DMS 273 (cell line): ENCODE measurements around the gene ZNF576.
"Not testable (repeated sequence)": the region's sequence is repeated elsewhere in the genome, so short reads cannot be mapped to it uniquely, and the experiment has no call there.

Experiments used
- DNase-seq: peaks from one replicate; lab custom pipeline; 2025; ENCODE audit not compliant: unreplicated experiment; lab: John Stamatoyannopoulos, UW

The ZNF576 gene, protein sequence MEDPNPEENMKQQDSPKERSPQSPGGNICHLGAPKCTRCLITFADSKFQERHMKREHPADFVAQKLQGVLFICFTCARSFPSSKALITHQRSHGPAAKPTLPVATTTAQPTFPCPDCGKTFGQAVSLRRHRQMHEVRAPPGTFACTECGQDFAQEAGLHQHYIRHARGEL

DNA sequence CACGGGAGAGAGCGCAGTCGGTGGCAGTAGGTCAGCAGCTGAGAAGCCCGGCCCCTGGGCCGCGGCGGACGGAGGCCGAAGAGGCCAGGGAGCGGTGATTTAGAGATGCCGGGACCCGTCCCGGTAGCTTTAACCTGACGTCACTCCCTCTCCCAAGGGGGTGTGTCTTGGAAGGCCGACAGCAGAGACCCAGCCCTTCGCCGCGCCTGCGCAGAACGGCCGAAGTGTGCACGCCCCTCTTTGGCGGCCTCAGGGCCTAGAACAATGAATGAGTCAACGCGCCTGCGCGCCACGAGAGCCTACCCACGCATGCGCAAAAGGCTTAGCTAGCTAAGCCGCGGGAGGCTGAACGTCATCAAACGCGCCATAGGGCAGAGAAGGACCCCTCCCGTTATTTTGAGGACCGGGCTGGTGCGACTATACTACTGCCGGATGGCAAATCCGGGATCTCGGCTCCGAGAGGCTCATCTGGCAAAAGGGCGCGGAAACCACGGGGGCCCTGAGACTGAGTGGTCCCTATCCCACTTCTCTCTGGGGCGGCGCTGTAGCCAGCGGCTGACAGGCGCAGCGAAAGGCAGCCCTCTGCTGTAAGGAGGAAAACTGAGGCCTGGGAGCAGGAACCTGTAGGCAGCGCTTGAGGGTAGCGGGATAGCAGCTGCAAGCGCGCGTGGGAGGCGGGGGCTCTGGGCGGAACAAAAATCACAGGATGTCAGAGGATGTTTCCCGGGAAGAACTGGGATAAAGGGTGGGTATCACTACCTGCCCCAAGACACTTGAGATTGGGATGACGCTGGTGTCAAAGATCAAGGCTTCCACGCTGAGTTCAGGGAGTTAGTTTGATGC is at the start of gene ZNF576, which contains the start of gene IRGQ:
Gene ZNF576, plus strand, starts transcription at position 597 of the 843 bp plus-strand sequence. CDS start 514 bp downstream, outside the sequence.
Gene IRGQ, minus strand, starts transcription at position 136 of the 843 bp plus-strand sequence. CDS start 796 bp downstream, outside the sequence.
- peak; percentile 100 for DNase-seq

DNA sequence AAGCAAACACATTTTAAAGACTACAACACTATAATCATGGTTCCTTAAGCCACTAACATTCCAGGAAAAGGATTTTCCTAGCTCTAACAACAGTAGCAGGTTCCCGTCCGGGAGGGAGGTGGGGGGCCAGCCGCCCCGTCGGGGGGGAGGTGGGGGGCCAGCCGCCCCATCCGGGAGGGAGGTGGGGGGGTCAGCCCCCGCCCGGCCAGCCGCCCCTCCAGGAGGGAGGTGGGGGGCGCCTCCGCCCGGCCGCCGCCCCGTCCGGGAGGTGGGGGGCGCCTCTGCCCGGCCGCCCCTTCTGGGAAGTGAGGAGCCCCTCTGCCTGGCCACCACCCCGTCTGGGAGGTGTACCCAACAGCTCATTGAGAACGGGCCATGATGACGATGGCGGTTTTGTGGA is 48.5 kb upstream of the ZNF576 start:
- not testable (repeated sequence) for DNase-seq

DNA sequence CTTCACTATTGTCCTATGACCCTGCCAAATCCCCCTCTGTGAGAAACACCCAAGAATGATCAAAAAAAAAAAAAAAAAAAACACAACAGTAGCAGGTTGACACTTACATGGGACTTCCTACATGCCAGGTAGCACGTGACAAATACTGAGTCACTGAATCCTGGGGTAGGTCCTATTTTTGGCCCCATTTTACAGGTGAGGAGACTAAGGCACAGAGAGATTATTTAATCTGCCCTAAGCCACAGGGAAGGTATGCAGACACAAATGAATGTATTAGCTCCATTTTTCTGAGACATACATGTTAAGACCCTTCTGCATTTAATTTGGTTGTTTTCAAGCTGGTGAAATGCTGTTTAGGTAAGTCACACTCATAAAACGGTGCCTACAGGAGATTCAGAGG is 47.7 kb upstream of the ZNF576 start:
- no peak for DNase-seq

DNA sequence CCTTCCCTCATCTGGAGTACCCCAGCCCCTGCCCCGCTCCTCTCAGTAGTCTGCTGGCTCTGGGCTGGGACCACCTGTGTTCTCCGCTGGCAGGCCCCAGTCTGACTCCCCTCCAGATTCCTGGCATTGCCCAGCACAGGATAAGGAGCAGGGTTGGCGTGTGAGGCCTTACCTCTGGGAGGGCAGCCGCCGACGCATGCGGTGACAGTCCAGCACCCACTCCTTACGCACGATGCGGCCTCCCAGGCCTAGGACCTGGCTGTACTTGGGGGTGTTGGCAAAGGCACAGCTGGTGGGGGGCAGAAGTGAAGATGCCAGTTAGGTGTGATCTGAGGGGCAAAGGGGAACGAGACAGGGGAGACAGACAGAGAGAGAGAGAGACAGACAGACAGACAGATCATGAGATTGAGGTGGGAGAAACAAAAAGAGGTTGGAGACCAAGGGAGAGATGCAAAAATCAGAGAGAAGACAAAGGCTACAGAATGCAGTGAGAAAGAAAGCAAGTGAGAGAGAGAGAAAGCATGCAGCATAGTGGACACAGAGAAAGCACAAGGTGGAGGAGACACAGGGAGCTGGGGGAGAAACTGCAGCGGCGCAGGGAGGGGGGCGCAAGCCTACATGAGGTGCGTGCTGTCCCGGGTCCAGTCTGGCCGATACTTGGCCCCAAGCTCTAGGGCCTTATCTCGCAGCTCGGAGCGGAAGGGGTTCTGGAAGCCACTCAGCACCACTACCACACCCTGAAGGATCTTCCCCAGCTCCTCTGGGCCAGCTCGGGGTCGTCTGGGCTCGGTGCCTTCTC is 44.8 kb upstream of the ZNF576 start:
- DNase-seq, result no peak

DNA sequence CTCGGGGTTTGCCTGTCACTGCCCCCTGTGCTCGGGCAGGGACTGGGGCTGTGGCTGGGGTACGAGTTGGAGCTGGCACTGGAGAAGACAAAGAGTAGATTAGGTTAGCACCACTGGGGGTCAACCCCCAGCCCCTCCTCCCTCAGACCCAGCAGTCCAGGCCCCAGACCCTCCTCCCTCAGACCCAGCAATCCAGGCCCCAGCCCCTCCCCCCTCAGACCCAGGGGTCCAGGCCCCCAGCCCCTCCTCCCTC is 44.3 kb upstream of the ZNF576 start:
- no peak for DNase-seq

DNA sequence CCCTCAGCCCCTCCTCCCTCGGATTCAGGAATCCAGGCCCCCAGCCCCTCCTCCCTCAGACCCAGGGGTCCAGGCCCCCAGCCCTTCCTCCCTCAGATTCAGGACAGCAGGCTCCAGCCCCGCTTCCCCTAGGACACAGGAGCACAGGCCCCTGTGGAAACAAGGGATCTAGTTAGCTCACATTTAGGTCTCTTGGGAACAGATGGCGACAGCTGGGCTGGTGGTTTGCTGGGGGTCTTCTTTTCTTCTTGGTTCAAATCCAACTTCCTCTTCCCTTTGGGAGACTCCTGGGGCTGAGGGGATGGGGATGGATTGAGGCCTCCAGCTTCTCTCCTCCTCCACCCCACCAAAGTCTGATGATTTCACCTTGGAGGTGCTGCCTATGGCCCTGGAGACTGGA is 43.8 kb upstream of the ZNF576 start:
- peak; percentile 16 for DNase-seq

DNA sequence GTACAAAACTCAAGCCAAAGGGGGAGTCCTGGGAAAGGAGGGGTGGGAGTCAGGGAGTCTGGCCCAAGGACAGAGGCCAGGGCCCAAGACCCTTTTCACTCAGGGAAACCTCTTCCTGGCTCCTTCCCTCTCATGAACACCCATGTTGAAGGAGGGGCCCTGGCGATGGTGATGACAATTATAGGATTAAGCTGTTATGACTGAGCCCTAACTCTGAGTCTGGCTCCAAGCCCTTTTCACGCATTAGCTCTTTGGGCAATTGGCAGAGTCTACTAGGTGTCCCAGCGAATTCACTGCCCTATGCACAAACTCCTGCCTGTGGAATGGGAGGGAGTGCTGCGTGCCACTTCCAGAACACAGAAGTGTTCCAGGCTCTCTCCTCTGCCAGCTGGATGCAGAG is 42.7 kb upstream of the ZNF576 start:
- no peak for DNase-seq

DNA sequence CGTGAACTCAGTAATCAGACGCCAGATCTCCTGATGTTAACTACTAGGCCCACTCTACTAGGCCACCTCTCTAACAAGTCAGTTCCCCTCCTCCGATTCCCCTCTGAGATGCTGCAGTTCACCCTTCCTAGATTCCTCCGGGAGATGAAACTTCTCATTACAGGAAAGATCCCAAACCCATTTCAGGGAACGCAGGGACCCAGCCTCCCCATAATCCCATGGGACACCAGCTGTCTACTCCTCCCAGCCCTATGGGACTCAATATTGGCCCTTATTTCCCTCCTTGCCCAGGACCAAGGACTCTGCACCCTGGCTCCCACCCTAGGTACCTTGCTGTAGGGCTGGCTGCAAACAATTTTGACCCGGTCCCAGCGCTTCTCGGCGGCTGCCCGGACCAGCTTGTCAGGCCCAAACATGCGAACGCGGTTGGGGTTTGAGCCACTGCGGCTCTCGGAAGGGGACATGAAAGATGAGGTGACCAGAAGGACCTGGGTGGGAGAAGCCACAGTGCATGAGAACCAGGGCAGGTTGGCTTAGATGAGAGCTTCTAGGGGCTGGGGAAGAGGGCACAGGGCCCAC is 42.0 kb upstream of the ZNF576 start:
- DNase-seq, result no peak

DNA sequence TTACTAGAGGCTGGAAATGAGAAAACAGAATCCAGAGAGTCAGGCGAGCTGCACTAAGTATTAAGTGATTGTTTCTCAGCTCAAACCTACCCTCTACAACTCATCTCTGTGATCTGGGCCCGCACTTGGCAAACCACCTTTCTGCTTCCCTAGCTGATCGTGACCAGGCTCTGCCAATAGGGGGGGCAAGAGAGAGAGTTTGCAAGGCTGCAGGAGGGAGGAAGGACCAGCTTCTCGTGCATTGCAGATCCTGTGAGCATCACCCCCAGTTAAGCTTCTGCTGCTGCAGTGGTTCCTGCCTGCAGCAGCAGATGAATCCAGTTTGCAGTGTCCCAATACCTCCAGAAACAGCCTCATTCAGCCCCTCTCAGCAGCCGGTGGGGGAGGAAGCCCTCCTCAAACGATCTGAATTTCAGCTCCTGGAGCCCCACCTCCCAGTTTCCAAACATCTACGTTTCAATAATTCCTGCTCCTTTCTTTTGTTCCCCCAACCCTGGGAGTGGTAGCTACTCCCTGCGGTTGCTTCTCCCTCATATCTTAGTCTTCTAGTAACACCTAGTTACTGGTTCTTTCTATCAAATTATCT is 41.1 kb upstream of the ZNF576 start:
- peak; percentile 81 for DNase-seq

DNA sequence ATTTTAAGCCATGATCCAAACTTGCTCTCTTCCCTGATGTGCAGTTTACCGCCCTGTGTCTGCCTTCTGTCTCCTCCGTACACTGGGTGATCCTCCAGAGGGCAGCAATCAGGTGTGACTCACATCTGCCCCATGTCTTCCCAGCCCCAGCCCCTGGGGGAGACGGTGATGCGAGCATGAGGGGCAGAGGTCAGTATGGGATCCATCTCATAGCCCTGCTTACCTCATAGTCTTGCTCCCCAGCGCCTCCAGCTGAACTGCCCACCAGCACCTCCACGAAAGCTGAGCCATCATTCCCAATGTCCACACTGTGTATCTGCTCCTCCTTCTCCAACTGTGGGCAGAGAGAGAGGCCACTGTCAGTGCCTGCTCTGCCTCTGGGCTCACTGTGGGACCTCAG is 35.7 kb upstream of the ZNF576 start:
- peak; percentile 17 for DNase-seq

DNA sequence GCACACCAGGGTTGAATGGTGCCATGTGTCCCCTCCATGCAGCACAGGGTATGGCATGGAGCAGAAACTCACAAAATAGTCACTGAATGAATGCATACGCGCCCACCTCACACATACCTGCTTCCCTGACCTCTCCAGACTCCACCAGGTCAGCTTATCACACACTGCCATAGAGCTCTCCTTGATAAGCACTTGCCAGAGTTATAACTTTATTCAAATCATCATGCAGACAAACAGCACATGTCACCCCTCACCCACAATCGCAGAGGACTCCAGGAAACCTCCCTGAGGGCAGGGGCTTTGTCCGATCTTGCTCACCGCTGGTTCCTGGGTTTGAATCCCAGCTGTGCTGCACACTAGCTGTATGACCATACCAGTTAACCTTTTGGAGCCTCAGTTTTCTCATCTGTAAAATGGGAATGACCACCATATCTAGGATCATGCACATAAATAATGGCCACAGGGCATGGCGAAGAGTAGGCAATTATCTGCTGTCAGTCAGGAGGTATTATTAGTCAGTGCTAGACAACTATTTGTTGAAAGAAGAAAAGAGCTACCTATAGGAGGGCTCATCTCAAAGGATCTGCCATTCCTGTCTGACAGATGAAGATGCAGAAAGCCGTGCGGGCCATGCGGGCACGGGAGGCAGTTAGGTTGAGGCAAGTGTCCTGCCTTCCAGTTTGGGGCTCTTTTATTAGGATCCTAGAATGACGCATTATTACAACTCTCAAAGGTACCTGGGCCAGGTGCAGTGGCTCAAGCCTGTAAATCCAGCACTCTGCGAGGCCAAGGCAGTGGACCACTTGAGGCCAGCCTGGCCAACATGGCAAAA is 35.0 kb upstream of the ZNF576 start:
- DNase-seq, result no peak

DNA sequence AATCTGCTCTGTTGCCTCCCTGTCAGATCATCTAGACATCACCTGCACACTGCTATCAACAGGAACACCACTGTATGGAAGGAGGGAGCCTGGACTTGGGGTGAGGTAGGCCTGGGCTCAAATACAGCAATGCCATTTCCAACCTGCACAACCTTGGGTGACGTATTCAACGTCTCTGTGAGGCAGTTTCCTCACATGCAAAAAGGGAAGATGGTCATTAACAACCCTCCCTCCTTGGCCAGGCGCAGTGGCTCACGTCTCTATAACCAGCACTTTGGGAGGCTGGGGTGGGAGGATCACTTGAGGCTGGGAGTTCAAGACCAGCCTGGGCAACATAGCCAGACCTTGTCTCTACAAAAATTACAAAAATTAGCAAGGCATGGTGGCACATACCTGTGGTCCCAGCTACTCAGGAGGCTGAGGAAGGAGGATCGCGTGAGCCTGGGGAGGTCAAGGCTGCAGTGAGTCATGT is 34.1 kb upstream of the ZNF576 start:
- DNase-seq, result no peak

DNA sequence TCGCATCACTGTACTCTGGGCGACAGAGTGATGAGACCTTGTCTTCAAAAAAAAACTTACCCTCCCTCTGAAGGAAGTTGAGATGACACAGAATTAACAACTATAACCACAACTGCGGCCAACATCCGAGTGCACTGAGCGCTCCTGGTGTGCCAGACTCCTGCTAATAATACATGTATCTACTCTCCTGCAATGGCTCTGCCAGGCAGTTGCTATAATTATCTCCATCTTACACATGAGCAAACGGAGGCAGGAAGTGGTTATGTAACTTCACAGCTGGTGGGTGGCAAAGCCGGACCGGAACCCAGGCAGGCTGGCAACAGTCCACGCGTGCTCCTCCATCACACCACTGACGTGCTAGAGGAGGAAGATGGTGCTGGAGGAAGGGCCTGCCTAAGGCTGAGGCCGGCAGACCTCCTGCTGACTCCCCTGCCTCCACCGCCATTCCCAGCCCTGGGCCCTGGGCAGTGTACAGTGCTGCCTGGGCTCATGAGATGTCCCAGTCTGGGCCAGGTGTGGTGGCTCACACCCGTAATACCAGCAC is 33.6 kb upstream of the ZNF576 start:
- DNase-seq, result peak; percentile 69

DNA sequence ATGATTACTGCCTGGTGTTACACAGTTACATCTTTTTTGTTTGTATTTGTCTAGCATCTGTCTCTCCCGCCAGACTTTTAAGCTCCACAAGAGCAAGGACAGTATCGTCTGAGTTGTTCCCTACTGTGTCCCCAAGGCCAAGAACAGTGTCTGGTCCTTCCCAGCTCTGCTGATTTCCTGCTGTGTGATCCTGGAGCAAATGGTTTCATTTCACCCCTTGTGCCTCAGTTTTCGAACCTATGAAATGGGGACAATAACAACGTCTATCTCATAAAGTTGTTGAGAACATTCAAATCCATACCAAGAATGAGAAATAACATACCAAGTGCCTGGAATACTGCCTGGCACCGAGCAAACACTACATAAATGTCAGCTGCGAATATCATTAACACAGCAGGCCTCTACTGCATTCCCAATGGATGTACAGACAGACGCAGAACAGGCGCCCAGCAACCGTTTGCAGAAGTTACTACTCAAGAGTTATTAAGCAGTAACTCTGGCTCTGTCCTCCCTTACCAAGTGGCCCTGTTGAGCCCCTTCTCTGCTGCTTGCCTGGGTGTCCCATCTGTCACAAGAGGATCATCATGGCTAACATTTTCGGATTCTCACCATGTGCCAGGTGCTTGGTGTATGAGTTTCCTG is 32.5 kb upstream of the ZNF576 start:
- DNase-seq, result no peak

DNA sequence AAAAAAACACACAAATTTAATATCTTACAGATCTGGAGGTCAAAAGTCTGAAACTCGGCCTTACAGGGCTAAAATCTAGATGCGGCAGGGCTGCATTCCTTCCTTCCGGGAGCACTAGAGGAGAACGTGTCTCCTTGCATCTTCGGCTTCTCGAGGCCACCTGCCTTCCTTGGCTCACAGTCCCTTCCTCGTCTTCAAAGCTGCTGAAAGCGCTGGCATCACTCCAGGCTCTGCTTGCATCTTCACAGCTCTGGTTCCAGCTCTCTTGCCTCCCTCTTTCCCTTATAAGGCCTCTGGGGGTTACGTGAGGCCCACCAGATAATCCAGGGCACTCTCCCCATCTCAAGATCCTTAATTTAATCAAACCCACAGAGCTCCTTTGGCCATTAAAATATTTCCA is 31.6 kb upstream of the ZNF576 start:
- DNase-seq, result peak; percentile 19

DNA sequence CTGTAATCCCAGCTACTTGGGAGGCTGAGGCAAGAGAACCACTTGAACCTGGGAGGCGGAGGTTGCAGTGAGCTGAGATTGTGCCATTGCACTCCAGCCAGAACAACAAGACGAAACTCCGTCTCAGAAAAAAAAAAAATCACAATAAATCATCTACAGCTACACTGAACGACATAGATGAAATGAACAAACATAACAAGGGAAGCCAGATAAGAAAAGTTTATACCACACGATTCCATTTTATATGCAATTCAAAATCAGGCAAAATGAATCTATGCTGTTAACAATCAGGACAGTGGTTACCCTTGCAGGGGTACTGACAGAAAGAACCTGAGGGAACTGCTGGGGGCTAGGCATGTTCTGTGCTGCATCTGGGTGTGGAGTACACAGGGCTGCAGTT is 26.7 kb upstream of the ZNF576 start:
- no peak for DNase-seq

DNA sequence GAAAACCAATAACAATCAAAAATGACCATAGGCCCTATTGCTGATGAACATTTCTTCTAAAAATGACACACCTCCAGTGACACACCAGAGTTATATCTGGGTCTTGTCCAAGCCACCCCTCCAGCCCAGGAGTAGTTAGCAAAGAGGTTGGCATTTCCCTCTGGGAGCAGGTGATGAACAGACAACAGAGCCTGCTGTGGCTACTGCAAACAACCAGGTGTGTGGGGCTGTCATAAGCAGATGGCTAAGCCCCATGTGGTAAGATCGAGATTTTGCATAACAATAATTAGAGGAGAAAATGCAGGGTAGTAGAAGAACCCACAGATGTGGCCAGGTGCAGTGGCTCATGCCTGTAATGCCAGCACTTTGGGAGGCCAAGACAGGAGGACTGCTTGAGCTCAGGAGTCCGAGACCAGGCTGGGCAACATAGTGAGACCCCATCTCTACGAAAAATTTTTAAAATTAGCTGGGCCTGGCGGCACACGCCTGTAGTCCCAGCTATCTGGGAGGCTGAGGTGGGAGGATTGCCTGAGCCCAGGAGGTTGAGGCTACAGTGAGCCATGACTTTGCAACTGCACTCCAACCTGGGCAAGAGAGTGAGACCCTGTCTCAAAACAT is 26.1 kb upstream of the ZNF576 start:
- DNase-seq, result peak; percentile 28

DNA sequence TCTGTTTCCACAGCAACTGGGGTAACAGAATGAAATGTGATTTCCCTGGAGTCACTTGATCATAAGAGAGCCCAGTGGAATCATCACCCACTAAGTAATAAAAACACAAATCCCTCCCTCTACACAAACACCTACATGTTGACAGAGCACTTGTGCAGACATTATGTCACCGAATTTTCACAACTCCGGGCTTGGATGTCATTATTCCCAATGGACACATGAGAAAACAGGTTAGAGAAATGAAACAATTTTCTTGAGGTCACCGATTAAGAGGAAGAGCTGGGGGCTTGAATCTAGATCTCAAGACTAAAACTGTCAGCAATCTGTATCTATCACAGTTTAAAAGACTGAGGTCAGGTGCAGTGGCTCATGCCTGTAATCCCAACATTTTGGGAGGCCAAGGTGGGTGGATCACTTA is 24.2 kb upstream of the ZNF576 start:
- DNase-seq, result no peak
